Central memory CD8-positive, alpha-beta T cell (primary cell): ENCODE data around the gene NSMF.

Experiments
- ATAC-seq: fragments of 150-1000 bp; cut with Tn5 transposase; replicated peaks from 2 replicates; pipeline ENCODE4 v1.10.0; 2022; ENCODE audit warnings: mild to moderate bottlenecking, moderate FRiP score, moderate number of reproducible peaks; ENCODE audit not compliant: poor library complexity, severe bottlenecking; ENCODE audit errors: extremely low read depth
- DNase-seq, 2 donors: peaks; one replicate each; pipeline ENCODE4 v3.0.0; 2021; ENCODE audit warnings: low spot score in 2 of 2
- H3K27ac Mint-ChIP-seq: one replicate; pipeline ENCODE4 v1.8.0; 2022; ENCODE audit warnings: low read depth, mild to moderate bottlenecking, moderate library complexity, mixed read lengths
- H3K27me3 Mint-ChIP-seq: one replicate; pipeline ENCODE4 v1.8.0; 2022; ENCODE audit warnings: mixed read lengths
- H3K36me3 Mint-ChIP-seq: one replicate; pipeline ENCODE4 v1.8.0; 2022; ENCODE audit warnings: mild to moderate bottlenecking, moderate library complexity, mixed read lengths; ENCODE audit not compliant: insufficient read depth
- H3K4me1 Mint-ChIP-seq: one replicate; pipeline ENCODE4 v1.8.0; 2022; ENCODE audit warnings: mixed read lengths
- H3K4me3 Mint-ChIP-seq: one replicate; pipeline ENCODE4 v1.8.0; 2022; ENCODE audit warnings: mild to moderate bottlenecking, moderate library complexity, mixed read lengths
- H3K9me3 Mint-ChIP-seq: one replicate; pipeline ENCODE4 v1.8.0; 2022; ENCODE audit warnings: mixed read lengths

Gene NSMF

DNA sequence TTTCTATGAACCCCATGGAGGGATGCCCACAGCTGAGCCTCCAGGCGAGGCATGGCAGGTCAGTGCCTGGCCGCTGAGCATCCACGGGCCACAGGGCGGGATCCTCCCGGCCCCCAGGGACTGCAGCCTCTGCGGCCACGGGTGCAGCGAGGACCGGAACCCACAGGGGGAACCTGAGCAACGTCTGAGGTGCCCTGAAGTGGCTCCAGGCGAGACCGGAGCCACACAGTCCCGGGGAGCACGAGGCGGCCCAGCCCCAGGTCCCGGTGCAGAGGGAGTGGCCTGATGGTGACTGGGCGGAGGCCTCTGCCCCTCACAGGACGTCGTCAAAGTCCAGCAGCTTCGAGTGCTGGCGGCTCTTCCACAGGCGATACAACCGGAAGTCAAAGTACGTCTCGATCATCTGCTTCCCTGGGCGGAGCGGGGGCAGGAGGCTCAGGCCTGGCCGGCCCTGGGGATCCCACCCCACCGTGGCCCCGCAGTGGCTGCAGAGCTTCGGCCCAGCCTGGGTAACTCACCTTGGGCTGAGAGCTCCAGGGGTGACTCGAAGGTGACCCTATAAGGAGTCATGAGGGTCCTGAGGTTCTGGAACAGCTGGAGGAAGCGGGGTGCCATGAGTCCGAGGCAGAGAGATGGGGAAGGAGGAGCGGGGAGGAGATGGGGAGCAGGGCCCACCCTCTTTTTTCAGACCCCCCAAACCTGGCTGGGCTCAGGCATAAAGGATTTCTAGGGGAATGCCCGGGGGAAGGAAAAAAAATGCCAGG lies 9.9 kb downstream of the NSMF start:
- peak overlapping the region; percentile 89 for H3K27ac Mint-ChIP-seq
- H3K4me3 Mint-ChIP-seq: peak overlapping the region; percentile 18

DNA sequence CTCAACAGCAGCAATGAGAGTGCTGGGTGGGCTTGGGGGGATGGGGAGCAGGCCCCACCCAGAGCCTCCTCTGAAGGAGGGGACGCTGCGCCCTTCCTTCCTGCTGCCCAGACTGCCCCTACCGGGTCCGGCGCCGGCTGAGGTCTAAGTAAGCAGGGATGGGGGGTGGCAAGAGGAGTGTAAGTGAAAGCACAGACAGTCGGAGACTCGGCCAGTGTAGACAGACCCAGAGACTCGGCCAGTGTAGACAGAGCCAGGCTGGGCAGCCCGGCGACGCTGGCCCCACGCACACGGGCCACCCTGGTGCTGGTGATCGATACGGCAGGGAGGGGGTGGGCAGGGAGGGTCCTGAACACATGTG lies 10.6 kb downstream of the NSMF start:
- ATAC-seq: no peak
- Mint-ChIP-seq H3K9me3 (no peaks in the 10 kb centered on the region), H3K4me3 (no peak overlapping the region), H3K27me3 (peaks cover 6% of the 10 kb centered on the region), H3K27ac (no peak overlapping the region), H3K4me1 (peaks cover 37% of the 10 kb centered on the region), H3K36me3 (peaks cover 23% of the 10 kb centered on the region)
- DNase-seq: no peak

More for the DNA sequence above, 9.9 kb downstream of the NSMF start:
- no peak for DNase-seq
- no peak for ATAC-seq
- peaks cover 23% of the 10 kb centered on the region for H3K36me3 Mint-ChIP-seq
- no peaks in the 10 kb centered on the region for H3K27me3 Mint-ChIP-seq
- peaks cover 37% of the 10 kb centered on the region for H3K4me1 Mint-ChIP-seq
- no peaks in the 10 kb centered on the region for H3K9me3 Mint-ChIP-seq

DNA sequence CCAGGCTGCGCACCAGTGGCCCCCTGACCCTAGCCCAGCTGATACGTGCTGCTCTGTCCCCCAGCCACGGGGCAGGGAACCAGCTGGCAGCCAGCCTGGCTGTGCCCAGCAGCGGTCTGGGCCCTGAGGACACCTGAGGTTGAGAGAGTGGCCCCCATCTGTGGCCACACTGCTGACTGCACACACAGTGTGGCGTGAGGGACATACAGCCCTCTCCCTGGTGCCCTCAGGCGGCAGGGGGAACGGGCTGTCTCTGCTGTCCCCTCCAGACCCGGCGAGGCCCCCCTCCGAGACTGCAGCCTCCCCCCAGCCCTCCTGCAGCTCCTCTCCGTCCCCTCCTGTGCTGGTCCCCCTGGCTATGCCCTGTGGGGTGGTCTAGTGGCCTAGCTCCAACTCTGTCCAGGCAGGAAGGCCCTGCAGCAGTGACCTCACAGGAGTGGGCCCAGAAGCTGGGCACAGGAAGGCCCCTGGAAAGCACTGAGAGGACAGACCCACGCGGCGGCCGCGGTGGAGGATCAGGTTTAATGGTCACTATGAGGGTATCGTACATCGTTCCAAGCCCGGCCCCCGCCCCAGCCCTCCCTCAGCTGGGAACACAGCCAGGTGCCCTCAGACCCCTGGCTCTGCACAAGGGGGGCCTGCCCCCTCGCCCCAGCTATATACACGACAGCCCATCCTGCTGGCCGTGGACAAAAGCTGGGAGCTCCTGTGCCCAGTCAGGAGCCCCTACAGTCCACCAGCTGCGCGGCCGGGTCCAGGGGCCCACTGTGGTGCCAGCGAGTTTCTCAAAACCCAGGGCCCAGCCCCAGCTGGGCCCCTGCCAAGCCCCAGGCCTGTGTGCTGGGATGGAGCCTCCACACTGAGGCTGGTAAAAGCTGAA lies 11.2 kb downstream of the NSMF start:
- ATAC-seq (no peak), DNase-seq (no peak)
- peaks cover 11% of the 10 kb centered on the region for H3K27me3 Mint-ChIP-seq
- H3K9me3 Mint-ChIP-seq: no peaks in the 10 kb centered on the region
- no peak overlapping the region for H3K4me3 Mint-ChIP-seq
- H3K36me3 Mint-ChIP-seq: peaks cover 22% of the 10 kb centered on the region
- H3K4me1 Mint-ChIP-seq: peaks cover 37% of the 10 kb centered on the region
- H3K27ac Mint-ChIP-seq: no peak overlapping the region

DNA sequence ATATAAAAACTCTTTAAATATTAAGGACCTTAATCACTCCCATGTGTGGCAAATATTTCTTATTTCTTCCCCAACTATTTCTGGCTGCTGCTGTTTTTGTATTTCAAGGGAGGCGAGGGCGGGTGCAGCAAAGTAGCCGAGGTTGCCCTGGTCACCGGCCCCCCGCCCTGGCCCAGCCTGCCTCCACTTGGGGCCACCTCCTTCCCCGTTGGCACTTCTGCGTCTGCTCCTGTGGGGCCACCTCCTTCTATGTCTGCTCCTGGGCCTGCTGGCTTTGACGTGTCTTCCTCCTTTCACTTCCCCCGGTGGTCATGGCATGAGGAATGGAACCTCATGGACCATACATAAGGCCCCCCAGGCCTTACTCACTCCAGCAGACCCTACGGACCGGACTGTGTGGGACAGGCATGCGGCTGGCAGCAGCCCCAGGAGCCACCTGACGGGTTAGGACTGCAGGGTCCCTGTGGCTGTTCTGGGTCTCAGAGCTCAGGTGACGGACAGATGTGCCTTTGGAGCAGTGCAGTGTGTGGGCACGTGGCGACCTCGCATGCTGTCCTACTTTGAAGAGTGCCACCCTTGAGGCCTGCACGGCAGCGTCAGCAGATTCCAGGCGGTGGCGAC lies 12.2 kb downstream of the NSMF start:
- ATAC-seq (no peak), DNase-seq (no peak)
- no peaks in the 10 kb centered on the region for H3K9me3 Mint-ChIP-seq
- H3K4me3 Mint-ChIP-seq: no peak overlapping the region
- H3K27ac Mint-ChIP-seq: no peak overlapping the region
- peaks cover 17% of the 10 kb centered on the region for H3K36me3 Mint-ChIP-seq
- peaks cover 15% of the 10 kb centered on the region for H3K27me3 Mint-ChIP-seq
- H3K4me1 Mint-ChIP-seq: peaks cover 33% of the 10 kb centered on the region

DNA sequence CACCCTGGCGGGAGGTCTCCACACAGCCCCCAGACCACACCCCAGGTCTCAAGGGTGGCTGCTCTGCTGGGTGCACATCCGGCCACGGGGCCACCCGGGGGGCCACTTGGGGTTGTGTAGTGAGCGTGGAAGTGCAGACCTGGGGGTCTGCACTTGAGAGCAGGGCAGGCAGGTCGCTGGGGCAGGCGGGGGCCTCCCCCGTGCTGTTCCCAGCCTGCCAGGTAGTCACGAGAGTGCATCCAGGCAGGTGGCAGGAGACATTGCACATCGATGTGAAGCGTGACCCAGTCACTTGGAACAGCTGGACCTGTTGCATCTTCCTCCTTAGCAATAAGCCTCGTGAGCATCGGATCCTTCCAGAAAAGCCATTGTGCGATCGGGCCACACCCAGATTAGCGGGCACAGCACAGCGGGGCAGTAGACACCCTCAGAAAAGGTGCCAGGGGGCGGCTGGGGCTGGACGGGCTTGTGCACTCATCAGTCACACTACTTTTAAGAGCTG lies 13.2 kb downstream of the NSMF start:
- H3K4me1 Mint-ChIP-seq: peaks cover 32% of the 10 kb centered on the region
- H3K4me3 Mint-ChIP-seq: no peak overlapping the region
- no peak for ATAC-seq
- no peak overlapping the region for H3K27ac Mint-ChIP-seq
- peaks cover 17% of the 10 kb centered on the region for H3K36me3 Mint-ChIP-seq
- peaks cover 20% of the 10 kb centered on the region for H3K27me3 Mint-ChIP-seq
- no peak for DNase-seq
- H3K9me3 Mint-ChIP-seq: no peaks in the 10 kb centered on the region

DNA sequence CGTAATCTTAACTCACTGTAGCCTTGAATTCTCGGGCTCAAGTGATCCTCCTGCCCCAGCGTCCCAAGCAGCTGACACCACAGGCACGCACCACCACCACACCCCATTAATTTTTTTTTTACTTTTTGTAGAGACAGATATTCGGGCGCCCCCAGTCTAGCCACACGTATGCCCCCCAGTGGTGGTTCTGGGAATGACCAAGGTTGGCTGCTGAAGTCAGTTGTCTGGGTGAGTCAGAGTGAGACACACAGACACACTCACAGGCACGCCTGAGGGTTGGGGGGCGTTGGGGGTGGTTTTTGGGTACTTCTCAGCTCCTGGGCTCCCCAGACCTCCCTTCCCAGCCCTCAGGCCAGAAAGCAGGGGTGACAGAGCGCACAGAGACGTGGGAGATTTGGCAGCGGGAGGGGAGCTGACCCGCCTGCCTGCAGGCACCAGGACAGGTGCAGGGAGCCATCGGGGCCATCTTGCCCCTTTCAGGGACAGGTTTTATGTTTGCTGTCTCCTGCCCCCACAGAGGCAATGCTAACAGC lies 13.8 kb downstream of the NSMF start:
- H3K4me1 Mint-ChIP-seq: peaks cover 31% of the 10 kb centered on the region
- ATAC-seq (peak; percentile 64), DNase-seq (peak; percentile 78 to 85)
- peaks cover 20% of the 10 kb centered on the region for H3K27me3 Mint-ChIP-seq
- H3K9me3 Mint-ChIP-seq: no peaks in the 10 kb centered on the region
- H3K36me3 Mint-ChIP-seq: peaks cover 11% of the 10 kb centered on the region
- H3K27ac Mint-ChIP-seq: no peak overlapping the region
- H3K4me3 Mint-ChIP-seq: peak overlapping the region; percentile 7

DNA sequence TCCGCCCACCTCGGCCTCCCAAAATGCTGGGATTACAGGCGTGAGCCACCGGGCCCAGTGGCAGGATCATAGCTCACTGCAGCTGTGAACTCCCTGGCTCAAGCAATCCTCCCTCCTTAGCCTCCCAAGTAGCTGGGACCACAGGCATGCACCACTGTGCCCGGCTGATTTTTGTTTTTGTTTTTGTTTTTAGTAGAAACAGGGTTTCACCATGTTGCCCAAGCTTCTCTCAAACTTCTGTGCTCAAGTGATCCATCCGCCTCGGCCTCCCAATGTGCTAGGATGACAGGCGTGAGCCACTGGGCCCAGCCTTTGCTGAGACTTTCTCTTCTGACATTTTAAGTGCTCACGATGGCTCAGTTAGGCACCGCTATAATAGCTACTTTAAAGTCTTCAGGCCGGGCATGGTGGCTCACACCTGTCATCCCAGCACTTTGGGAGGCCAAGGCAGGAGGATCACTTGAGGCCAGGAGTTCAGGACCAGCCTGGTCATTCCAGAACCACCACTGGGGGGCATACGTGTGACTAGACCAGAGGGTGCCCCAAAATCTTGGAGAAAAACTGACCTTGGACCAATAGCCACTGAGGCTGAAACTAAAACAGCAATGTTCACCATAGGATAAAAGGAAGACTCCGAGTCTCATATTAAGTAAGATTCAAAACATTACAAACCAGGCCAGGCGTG lies 14.9 kb downstream of the NSMF start:
- H3K36me3 Mint-ChIP-seq: peaks cover 6% of the 10 kb centered on the region
- no peaks in the 10 kb centered on the region for H3K9me3 Mint-ChIP-seq
- ATAC-seq (no peak), DNase-seq (no peak)
- peaks cover 20% of the 10 kb centered on the region for H3K27me3 Mint-ChIP-seq
- H3K27ac Mint-ChIP-seq: no peak overlapping the region
- H3K4me3 Mint-ChIP-seq: no peak overlapping the region
- H3K4me1 Mint-ChIP-seq: peaks cover 21% of the 10 kb centered on the region

DNA sequence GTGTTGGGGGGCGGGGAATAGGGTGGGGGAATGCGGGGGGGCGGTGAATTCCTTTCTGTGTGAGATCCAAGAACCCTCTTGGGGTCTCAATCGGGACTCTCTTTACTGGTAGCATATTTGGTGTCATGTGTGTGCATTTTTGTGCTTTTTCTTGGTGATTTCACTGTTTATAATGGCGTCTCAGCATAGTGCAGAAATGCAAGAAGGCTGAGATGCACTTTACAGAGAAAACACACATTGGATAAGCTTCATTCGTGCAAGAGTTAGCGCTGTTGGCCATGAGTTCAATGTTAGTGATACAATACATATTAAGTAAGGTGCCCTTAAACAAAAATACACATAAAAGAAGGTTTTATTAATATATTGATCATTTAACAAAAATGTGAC lies 17.2 kb downstream of the NSMF start:
- H3K36me3 Mint-ChIP-seq: peaks cover 1% of the 10 kb centered on the region
- peaks cover 17% of the 10 kb centered on the region for H3K4me1 Mint-ChIP-seq
- H3K4me3 Mint-ChIP-seq: peak overlapping the region; percentile 60
- ATAC-seq (no peak), DNase-seq (no peak)
- H3K27me3 Mint-ChIP-seq: peaks cover 20% of the 10 kb centered on the region
- no peaks in the 10 kb centered on the region for H3K9me3 Mint-ChIP-seq
- no peak overlapping the region for H3K27ac Mint-ChIP-seq

DNA sequence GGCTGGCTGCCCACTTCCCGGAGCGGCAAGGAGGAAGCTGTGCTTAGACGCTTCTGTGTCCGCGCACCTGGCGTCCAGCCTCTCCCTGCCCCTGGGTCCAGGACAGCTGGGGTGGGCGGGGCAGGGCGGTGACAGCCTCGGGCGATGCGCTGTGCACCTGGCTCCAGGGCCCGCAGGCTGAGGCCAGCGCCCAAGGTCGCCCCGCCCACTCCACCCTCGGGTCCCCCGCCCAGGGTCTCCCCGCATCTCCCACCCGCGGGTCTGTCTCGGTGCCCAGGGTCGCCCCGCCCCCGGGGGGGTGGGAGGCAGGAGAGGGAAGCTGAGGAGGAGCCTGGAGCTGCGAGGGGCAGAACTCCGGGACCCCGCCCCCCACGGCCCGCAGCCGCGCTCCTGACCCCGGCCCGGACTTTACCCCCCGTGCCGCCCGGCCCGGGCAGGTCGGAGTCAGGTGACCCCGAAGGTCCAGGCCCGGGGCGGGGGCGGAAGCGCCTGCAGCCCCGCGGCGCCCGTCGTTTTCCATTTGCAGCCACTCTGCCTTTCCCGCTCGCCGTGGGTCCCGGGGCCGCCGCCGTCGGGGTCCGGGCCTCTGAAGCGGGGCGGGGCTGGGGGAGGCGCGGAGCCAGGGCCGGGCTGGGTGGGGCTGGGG lies 17.7 kb downstream of the NSMF start, which contains the start of gene ENTPD8:
ENTPD8 (minus strand) TSS at position 69 of the 646 bp plus-strand sequence. CDS start 3,072 bp downstream, outside the sequence.
- Mint-ChIP-seq H3K4me1 (peaks cover 15% of the 10 kb centered on the region), H3K27me3 (peaks cover 20% of the 10 kb centered on the region), H3K9me3 (no peaks in the 10 kb centered on the region), H3K36me3 (peaks cover 1% of the 10 kb centered on the region), H3K27ac (no peak within 1 kb of the TSS), H3K4me3 (peak within 1 kb of the TSS; percentile 60)
- no peak for ATAC-seq
- DNase-seq: no peak

DNA sequence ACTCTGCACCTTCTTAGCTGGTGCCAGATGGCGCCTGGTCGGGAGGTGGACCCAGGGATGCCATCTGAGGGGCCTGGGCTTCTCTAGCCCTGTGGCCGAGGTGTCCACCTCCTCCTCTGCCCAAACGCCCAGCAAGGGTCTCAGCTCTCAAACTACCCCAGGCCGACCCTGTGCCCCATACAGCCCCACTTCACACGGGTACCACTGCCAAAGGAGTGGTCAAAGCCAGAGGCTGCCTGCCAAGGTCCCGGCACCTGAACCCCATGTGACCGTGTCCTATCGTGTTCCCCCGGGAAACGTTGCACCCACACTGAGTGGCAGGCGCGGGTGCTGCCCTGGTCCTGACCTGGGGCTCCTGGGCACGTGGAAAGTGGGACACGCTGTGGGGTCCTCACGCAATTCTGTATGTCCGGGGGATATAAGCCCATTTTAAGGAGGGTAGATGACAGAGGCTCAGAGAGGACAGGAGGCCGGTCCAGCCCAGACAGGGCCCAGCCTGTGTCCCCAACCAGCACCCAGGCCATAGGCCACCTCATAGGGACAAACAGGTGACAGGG lies 19.9 kb downstream of the NSMF start:
- H3K36me3 Mint-ChIP-seq: peaks cover 1% of the 10 kb centered on the region
- peaks cover 6% of the 10 kb centered on the region for H3K4me1 Mint-ChIP-seq
- ATAC-seq (no peak), DNase-seq (no peak)
- H3K4me3 Mint-ChIP-seq: no peak overlapping the region
- no peaks in the 10 kb centered on the region for H3K9me3 Mint-ChIP-seq
- H3K27me3 Mint-ChIP-seq: peaks cover 20% of the 10 kb centered on the region
- H3K27ac Mint-ChIP-seq: no peak overlapping the region

DNA sequence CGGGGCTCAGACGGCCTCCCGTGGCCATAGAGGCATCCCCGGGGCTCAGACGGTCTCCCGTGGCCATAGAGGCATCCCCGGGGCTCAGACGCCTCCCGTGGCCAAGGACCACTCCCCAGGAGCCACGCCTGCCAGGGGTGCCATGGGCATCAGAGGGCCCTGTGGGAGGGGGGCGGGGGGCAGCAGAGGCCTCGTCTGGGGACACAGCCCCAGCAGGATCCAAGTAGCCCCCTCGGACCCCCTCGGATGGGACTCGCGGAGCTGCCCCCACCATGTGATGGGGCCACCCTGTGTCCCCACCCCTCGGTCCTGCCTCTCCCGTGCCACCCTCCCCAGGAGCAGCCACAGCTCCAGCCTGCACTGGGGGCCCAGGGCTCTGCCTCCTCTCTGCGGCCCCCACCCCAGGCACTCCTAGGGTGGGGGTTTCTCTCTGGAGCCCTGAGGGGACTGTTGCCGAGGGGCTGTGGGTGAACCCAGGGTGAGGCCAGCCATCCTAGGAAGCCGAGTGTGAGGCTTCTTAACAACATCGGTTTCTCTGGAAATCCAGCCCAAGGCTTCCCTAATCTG lies 20.5 kb downstream of the NSMF start:
- H3K27me3 Mint-ChIP-seq: peaks cover 15% of the 10 kb centered on the region
- no peak overlapping the region for H3K4me3 Mint-ChIP-seq
- ATAC-seq (no peak), DNase-seq (no peak)
- peaks cover 1% of the 10 kb centered on the region for H3K36me3 Mint-ChIP-seq
- H3K9me3 Mint-ChIP-seq: no peaks in the 10 kb centered on the region
- peaks cover 6% of the 10 kb centered on the region for H3K4me1 Mint-ChIP-seq
- no peak overlapping the region for H3K27ac Mint-ChIP-seq
